HEK293 (cell line): ENCODE measurements around the gene TRPC6.

ENCODE experiments used
- CTCF ChIA-PET: fragments of 350-600 bp; formaldehyde crosslinking; extraction: SDS; loops from one replicate; lab custom pipeline; 2021; ENCODE audit warnings: antibody characterized with exemption; lab: Yijun Ruan, JAX
- POLR2A ChIA-PET: fragments of 300-600 bp; formaldehyde crosslinking; extraction: SDS; loops from one replicate; lab custom pipeline; 2020; ENCODE audit warnings: antibody characterized with exemption, inconsistent platforms; lab: Yijun Ruan, JAX
- H3K27ac ChIP-seq: fragments of 200-500 bp; sonication (Bioruptor generic); 2 replicates; pipeline ENCODE4 v1.5.1; 2014; ENCODE audit warnings: low read depth, low read length, control low read depth, inconsistent platforms; ENCODE audit errors: extremely low read depth
- H3K36me3 ChIP-seq, 2 experiments: fragments of 200-500 bp in 1 of 2; sonication (Bioruptor generic) in 1 of 2; 1 replicate in 1 of 2; 2 replicates in 1 of 2; pipeline ENCODE4 v1.5.1; 2014 to 2017; ENCODE audit warnings: inconsistent platforms in 2 of 2, low read length in 2 of 2; ENCODE audit not compliant: control insufficient read depth in 2 of 2, insufficient read depth in 1 of 2
- H3K4me1 ChIP-seq: fragments of 200-500 bp; sonication (Bioruptor generic); 2 replicates; pipeline ENCODE4 v1.5.1; 2014; ENCODE audit warnings: mild to moderate bottlenecking, low read length, inconsistent platforms; ENCODE audit not compliant: control insufficient read depth, insufficient read depth
- H3K4me3 ChIP-seq: 2 replicates; pipeline ENCODE4 v1.5.1; 2011; ENCODE audit warnings: low read depth, mild to moderate bottlenecking, control low read depth, low read length, moderate library complexity
- H3K9me3 ChIP-seq: fragments of 200-500 bp; sonication (Bioruptor generic); 2 replicates; pipeline ENCODE4 v1.5.1; 2014; ENCODE audit warnings: low read depth, low read length, inconsistent platforms; ENCODE audit not compliant: control insufficient read depth, insufficient read depth
- HOXA7 ChIP-seq: sonication (generic); formaldehyde crosslinking; IDR thresholded peaks from 2 replicates; pipeline ENCODE4 v1.8.1; 2022; ENCODE audit warnings: missing genetic modification reagents, borderline replicate concordance
- HOXC10 ChIP-seq: sonication (generic); formaldehyde crosslinking; IDR thresholded peaks from 2 replicates; pipeline ENCODE4 v1.8.1; 2023; ENCODE audit warnings: mild to moderate bottlenecking, missing genetic modification reagents
- RBAK ChIP-seq: fragments of 450-650 bp; formaldehyde crosslinking; IDR thresholded peaks from 2 replicates; pipeline ENCODE4 v1.5.1; 2016; ENCODE audit warnings: missing biosample characterization, missing genetic modification characterization
- ZNF350 ChIP-seq: fragments of 450-650 bp; formaldehyde crosslinking; IDR thresholded peaks from 2 replicates; pipeline ENCODE4 v1.5.0; 2017; ENCODE audit warnings: missing biosample characterization, mild to moderate bottlenecking, missing genetic modification characterization
- ZNF366 ChIP-seq: fragments of 450-650 bp; formaldehyde crosslinking; conservative IDR thresholded peaks from 2 replicates; pipeline ENCODE4 v1.5.1; 2016; ENCODE audit warnings: missing biosample characterization, missing genetic modification characterization
- ZNF404 ChIP-seq: fragments of 450-650 bp; formaldehyde crosslinking; IDR thresholded peaks from 2 replicates; pipeline ENCODE4 v1.5.1; 2017; ENCODE audit warnings: missing biosample characterization, missing genetic modification characterization
- ZNF416 ChIP-seq: fragments of 450-650 bp; formaldehyde crosslinking; IDR thresholded peaks from 2 replicates; pipeline ENCODE4 v1.5.1; 2016; ENCODE audit warnings: missing biosample characterization, missing genetic modification characterization
- ZNF48 ChIP-seq: fragments of 450-650 bp; formaldehyde crosslinking; IDR thresholded peaks from 2 replicates; pipeline ENCODE4 v1.5.1; 2016; ENCODE audit warnings: missing biosample characterization, missing genetic modification characterization
- ZNF529 ChIP-seq: fragments of 450-650 bp; formaldehyde crosslinking; IDR thresholded peaks from 2 replicates; pipeline ENCODE4 v1.5.1; 2017; ENCODE audit warnings: missing genetic modification characterization, missing biosample characterization; ENCODE audit not compliant: insufficient replicate concordance
- ZNF548 ChIP-seq: fragments of 450-650 bp; formaldehyde crosslinking; IDR thresholded peaks from 2 replicates; pipeline ENCODE4 v1.5.1; 2016; ENCODE audit warnings: missing biosample characterization, missing genetic modification characterization
- ZNF549 ChIP-seq: fragments of 450-650 bp; IDR thresholded peaks from 2 replicates; pipeline ENCODE4 v1.5.1; 2018; ENCODE audit warnings: missing biosample characterization, missing genetic modification characterization, mild to moderate bottlenecking, inconsistent platforms, moderate library complexity
- ZNF558 ChIP-seq: fragments of 450-650 bp; formaldehyde crosslinking; IDR thresholded peaks from 2 replicates; pipeline ENCODE4 v1.5.1; 2016; ENCODE audit warnings: missing biosample characterization, missing genetic modification characterization
- ZNF600 ChIP-seq: fragments of 450-650 bp; formaldehyde crosslinking; IDR thresholded peaks from 2 replicates; pipeline ENCODE4 v1.5.1; 2016; ENCODE audit warnings: missing biosample characterization, missing genetic modification characterization
- ZNF747 ChIP-seq: fragments of 450-650 bp; formaldehyde crosslinking; IDR thresholded peaks from 2 replicates; pipeline ENCODE4 v1.5.1; 2016; ENCODE audit warnings: missing biosample characterization, missing genetic modification characterization
- ZSCAN30 ChIP-seq: fragments of 450-650 bp; IDR thresholded peaks from 2 replicates; pipeline ENCODE4 v1.5.1; 2018; ENCODE audit warnings: missing biosample characterization, mild to moderate bottlenecking, missing genetic modification characterization, moderate library complexity
- ZXDB ChIP-seq: fragments of 450-650 bp; formaldehyde crosslinking; IDR thresholded peaks from 2 replicates; pipeline ENCODE4 v1.5.1; 2016; ENCODE audit warnings: missing biosample characterization, missing genetic modification characterization
- TF ChIP-seq, protein P1 (sequence below): fragments of 450-650 bp; formaldehyde crosslinking; IDR thresholded peaks from 2 replicates; pipeline ENCODE4 v1.5.1; 2016; ENCODE audit warnings: missing biosample characterization, missing genetic modification characterization, borderline replicate concordance
- TF ChIP-seq, protein P2 (sequence below): fragments of 450-650 bp; formaldehyde crosslinking; IDR thresholded peaks from 2 replicates; pipeline ENCODE4 v1.5.1; 2017; ENCODE audit warnings: missing biosample characterization, missing genetic modification characterization
- TF ChIP-seq, protein P3 (sequence below): fragments of 450-650 bp; formaldehyde crosslinking; IDR thresholded peaks from 2 replicates; pipeline ENCODE4 v1.5.1; 2016; ENCODE audit warnings: missing biosample characterization, missing genetic modification characterization, low read depth

TRPC6 gene

DNA sequence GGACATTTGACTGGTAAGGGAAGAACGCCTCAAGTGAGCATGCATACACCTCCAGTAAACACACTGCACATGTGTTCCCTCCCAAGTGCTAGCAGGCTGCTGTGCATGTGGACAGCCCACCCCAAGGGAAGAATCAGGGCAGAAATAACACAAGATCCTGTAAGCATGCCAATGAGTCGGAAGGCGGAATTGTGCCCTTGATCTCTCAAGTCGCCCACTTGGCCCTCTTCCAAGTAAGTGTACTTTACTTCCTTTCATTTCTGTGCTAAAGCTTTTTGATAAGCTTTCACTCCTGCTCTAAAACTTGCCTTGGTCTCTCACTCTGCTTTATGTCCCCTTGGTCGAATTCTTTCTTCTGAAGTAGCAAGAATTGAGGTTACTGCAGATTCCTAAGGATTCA, 139.6 kb downstream of the TRPC6 start:
- Histone ChIP-seq H3K27ac (no peak overlapping the region), H3K4me3 (no peak overlapping the region), H3K36me3 (no peaks in the 10 kb centered on the region), H3K4me1 (no peaks in the 10 kb centered on the region), H3K9me3 (no peaks in the 10 kb centered on the region)
- no peak for TF ChIP-seq ZNF366 (tag by site-specific recombination)
- TF ChIP-seq ZNF416 (tag by site-specific recombination): no peak
- TF ChIP-seq ZNF548 (tag by site-specific recombination): no peak
- TF ChIP-seq, protein P1, sequence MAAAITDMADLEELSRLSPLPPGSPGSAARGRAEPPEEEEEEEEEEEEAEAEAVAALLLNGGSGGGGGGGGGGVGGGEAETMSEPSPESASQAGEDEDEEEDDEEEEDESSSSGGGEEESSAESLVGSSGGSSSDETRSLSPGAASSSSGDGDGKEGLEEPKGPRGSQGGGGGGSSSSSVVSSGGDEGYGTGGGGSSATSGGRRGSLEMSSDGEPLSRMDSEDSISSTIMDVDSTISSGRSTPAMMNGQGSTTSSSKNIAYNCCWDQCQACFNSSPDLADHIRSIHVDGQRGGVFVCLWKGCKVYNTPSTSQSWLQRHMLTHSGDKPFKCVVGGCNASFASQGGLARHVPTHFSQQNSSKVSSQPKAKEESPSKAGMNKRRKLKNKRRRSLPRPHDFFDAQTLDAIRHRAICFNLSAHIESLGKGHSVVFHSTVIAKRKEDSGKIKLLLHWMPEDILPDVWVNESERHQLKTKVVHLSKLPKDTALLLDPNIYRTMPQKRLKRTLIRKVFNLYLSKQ (tag by site-specific recombination): no peak
- no peak for TF ChIP-seq RBAK (tag by site-specific recombination)
- TF ChIP-seq ZNF350 (tag by site-specific recombination): no peak
- TF ChIP-seq, protein P2, sequence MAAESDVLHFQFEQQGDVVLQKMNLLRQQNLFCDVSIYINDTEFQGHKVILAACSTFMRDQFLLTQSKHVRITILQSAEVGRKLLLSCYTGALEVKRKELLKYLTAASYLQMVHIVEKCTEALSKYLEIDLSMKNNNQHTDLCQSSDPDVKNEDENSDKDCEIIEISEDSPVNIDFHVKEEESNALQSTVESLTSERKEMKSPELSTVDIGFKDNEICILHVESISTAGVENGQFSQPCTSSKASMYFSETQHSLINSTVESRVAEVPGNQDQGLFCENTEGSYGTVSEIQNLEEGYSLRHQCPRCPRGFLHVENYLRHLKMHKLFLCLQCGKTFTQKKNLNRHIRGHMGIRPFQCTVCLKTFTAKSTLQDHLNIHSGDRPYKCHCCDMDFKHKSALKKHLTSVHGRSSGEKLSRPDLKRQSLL (tag by site-specific recombination): no peak
- POLR2A ChIA-PET: no interaction called here
- CTCF ChIA-PET: interaction anchor here (0.7 to 1.0 kb wide), 3 partner anchors 8 to 728 kb away, joined by 3 to 4 read pairs (median 3); no protein-coding TSS in a partner anchor

DNA sequence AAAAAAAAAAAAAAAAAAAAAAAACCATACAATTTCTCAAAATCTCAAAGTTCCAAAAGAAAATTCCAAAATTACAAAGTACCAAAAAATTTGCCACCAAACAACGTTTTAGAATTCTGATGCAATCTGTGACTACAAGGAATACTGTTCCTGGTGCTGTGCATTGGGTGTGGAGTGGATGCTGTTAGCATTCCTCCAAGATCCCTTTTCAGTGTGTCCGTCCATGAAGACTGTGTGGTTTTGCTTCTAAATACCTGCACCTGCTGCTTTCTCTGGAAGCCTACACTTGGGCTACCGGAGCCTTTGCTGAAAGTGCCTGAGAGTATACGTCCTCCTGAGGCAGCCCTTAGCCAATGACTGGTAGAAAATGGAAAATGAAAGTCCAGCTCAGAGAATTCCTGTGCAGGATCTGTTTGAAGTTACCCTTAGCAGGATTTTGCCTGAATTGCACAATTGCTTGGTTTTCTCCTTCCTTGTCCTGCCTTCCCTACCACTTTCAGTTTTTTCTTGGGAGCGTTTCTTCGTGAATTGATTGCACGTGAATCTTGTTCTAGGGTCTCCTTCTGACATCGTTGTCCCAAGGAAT, 140.8 kb downstream of the TRPC6 start:
- no peaks in the 10 kb centered on the region for H3K9me3 ChIP-seq
- no peak overlapping the region for H3K4me3 ChIP-seq
- CTCF ChIA-PET: interaction anchor here (0.7 kb wide), 1 partner anchor 372 kb away, joined by 3 read pairs; no protein-coding TSS in a partner anchor
- no peak overlapping the region for H3K27ac ChIP-seq
- POLR2A ChIA-PET: no interaction called here
- no peaks in the 10 kb centered on the region for H3K36me3 ChIP-seq
- no peak for TF ChIP-seq ZXDB
- H3K4me1 ChIP-seq: no peaks in the 10 kb centered on the region

DNA sequence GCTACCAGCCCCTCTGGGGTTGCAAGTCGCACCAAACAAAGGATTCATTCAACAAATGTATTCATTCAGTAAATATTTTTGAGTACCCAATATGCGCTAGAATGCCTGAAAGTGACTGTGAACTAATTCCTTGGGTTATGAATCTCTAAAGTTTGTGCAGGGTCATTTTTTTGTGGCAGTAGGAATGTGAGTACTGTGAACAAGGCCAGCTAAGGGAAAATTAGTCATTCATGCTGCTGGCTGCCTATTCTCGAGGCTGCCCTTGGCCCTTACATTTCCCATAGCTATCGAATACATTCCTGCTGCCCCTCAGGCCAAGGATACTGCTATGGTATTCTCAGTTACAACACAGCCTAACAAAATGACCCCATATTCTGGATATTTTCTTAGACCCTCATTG, 141.6 kb downstream of the TRPC6 start:
- no peaks in the 10 kb centered on the region for H3K4me1 ChIP-seq
- H3K9me3 ChIP-seq: no peaks in the 10 kb centered on the region
- CTCF ChIA-PET: interaction anchor here (0.7 to 0.8 kb wide), 2 partner anchors 371 to 462 kb away, joined by 3 to 4 read pairs; no protein-coding TSS in a partner anchor
- no peak for TF ChIP-seq HOXC10
- TF ChIP-seq ZNF549: no peak
- no peak for TF ChIP-seq ZNF529 (tag by site-specific recombination)
- TF ChIP-seq ZNF48 (tag by site-specific recombination): no peak
- no peak for TF ChIP-seq ZNF600 (tag by site-specific recombination)
- no peak for TF ChIP-seq HOXA7 (CRISPR knock-in tag)
- no peak for TF ChIP-seq ZNF558 (tag by site-specific recombination)
- no peak for TF ChIP-seq ZNF747
- no peak for TF ChIP-seq ZXDB
- no peak for TF ChIP-seq ZNF404 (tag by site-specific recombination)
- TF ChIP-seq ZSCAN30 (tag by site-specific recombination): no peak
- TF ChIP-seq, protein P3, sequence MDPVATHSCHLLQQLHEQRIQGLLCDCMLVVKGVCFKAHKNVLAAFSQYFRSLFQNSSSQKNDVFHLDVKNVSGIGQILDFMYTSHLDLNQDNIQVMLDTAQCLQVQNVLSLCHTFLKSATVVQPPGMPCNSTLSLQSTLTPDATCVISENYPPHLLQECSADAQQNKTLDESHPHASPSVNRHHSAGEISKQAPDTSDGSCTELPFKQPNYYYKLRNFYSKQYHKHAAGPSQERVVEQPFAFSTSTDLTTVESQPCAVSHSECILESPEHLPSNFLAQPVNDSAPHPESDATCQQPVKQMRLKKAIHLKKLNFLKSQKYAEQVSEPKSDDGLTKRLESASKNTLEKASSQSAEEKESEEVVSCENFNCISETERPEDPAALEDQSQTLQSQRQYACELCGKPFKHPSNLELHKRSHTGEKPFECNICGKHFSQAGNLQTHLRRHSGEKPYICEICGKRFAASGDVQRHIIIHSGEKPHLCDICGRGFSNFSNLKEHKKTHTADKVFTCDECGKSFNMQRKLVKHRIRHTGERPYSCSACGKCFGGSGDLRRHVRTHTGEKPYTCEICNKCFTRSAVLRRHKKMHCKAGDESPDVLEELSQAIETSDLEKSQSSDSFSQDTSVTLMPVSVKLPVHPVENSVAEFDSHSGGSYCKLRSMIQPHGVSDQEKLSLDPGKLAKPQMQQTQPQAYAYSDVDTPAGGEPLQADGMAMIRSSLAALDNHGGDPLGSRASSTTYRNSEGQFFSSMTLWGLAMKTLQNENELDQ (tag by site-specific recombination): no peak
- TF ChIP-seq, protein P2 (tag by site-specific recombination): no peak
- no peaks in the 10 kb centered on the region for H3K36me3 ChIP-seq
- no peak overlapping the region for H3K27ac ChIP-seq
- POLR2A ChIA-PET: no interaction called here
- H3K4me3 ChIP-seq: no peak overlapping the region
